GM12873 (cell line): ENCODE measurements around the gene ARHGDIB.

Source experiments
- TF ChIP-seq, protein P1 (sequence below): IDR thresholded peaks from 2 replicates; pipeline ENCODE4 v1.5.1; 2012; ENCODE audit warnings: low read depth, mild to moderate bottlenecking, moderate library complexity, low read length, control low read depth; ENCODE audit not compliant: insufficient read depth; ENCODE audit errors: missing control alignments

The ARHGDIB gene

DNA sequence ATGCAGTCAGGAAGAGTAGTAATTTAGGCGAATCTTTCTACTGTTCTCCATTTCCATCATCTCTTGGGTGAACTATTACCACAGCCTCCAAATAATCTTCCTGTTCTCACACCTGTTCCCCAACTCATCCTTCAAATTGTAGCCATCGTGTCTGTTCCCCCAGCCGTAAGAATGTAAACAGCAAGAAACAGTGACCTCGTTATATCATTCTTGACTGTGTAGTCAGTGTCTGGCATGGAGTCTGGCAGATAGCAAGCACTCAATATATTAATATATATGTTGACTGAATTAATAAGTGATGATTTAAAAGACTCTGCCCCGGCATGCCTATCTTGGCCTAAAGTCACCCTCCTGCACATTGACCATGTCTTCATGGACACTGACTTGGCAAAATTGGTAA, 31.7 kb upstream of the ARHGDIB start:
- TF ChIP-seq, protein P1, sequence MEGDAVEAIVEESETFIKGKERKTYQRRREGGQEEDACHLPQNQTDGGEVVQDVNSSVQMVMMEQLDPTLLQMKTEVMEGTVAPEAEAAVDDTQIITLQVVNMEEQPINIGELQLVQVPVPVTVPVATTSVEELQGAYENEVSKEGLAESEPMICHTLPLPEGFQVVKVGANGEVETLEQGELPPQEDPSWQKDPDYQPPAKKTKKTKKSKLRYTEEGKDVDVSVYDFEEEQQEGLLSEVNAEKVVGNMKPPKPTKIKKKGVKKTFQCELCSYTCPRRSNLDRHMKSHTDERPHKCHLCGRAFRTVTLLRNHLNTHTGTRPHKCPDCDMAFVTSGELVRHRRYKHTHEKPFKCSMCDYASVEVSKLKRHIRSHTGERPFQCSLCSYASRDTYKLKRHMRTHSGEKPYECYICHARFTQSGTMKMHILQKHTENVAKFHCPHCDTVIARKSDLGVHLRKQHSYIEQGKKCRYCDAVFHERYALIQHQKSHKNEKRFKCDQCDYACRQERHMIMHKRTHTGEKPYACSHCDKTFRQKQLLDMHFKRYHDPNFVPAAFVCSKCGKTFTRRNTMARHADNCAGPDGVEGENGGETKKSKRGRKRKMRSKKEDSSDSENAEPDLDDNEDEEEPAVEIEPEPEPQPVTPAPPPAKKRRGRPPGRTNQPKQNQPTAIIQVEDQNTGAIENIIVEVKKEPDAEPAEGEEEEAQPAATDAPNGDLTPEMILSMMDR: no peak

DNA sequence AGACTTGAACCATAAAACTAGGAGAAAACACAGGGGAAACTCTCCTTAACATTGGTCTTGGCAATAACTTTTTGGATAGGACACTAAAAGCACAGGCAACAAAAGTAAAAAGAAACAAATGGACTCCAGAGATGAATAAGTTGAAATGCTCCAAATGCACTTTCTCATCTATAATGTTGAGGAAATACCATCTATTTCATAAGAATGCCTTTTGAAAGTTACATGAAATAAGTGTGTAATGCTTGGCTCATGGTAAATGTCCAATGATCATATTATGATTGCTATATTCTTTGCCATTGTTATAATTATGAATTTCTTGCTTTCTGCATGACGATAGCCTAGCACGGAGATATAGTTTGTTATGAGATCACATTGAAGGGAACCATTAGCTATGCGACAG, 31.3 kb upstream of the ARHGDIB start:
- TF ChIP-seq, protein P1: no peak

DNA sequence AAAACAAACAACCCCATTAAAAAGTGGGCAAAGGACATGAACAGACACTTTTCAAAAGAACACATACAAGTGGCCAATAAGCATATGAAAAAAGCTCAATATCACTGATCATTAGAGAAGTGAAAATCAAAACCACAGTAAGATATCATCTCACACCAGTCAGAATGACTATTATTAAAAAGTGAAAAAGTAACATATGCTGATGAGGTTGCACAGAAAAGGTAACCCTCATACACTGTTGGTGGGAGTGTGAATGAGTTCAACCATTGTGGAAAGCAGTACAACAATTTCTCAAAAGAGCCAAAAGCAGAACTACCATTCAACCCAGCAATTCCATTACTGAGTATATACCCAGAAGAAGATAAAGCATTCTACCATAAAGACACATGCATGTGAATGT, 29.7 kb upstream of the ARHGDIB start:
- TF ChIP-seq, protein P1: no peak

DNA sequence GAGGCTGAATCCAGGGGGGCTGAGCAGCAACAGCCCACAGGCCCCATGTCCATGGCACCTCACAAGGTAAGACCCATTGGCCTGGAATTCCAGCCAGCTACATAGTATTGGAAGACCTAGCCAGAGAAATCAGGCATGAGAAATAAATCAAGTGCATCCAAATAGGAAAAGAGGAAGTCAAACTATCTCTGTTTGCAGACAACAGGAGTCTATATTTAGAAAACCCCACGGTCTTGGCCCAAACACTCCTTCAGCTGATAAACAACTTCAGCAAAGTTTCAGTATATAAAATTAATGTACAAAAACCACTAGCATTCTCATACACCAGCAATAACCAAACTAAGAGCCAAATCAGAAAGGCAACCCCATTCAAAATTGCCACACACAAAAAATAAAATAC, 28.4 kb upstream of the ARHGDIB start:
- TF ChIP-seq, protein P1: no peak

DNA sequence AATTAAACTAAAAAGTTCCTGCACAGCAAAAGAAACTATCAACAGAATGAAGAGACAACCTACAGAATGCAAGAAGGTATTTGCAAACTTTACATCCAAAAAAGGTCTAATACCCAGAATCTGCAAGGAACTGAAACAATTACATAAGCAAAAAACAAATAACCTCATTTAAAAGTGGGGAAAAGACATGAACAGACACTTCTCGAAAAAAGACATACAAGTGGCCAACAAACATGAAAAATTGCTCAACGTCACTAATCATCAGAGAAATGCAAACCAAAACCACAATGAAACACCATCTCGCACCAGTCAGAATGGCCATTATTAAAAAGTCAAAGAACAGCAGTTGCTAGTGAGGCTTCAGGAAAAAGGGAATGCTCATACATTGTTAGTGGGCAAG, 26.6 kb upstream of the ARHGDIB start:
- TF ChIP-seq, protein P1: no peak

DNA sequence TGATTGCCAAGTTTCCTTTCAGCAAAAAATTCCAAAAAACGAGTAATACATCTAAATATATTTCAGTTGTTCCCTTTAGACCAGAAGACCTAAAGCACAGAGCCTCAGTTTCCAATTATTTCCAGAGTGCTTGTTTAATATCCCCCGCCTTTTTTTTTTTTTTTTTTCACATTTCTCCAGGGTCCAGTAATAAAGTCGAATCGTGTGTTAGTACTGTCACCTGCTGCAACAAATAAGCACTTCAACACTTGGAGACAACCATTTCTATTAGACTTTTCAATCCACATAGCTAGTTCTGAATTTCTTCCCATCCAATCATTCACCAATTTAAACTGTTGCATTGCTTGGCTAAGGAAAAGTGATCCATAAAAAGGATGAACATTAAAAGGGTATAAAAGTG, 25.0 kb upstream of the ARHGDIB start:
- TF ChIP-seq, protein P1: no peak

DNA sequence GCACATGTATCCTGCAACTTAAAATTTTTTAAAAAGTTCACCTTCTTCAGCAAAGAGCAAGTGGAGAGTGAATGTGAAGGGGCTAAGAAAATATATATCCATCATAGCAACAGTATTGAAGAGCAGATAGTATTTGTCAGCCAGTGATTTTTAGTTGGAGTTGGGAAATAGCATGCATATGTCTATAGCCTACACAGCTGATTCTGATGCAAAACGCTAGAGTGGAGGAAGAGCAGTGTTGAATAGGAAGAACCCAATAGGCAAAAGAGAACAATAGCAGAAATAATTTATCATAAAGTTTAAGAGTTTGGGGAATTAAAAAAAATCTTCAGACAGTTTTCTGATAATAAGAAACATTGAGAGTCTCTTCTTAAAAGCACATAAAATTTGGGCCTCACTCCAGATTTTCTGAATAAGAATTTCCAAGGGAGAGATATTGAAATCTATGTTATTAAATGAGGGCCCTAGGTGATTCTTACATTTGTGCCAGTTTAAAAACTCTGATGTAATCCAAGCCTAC, 23.4 kb upstream of the ARHGDIB start:
- TF ChIP-seq, protein P1: no peak
